DOHH2 (cell line): ENCODE data around the gene TRAF3IP3.

Experiments used
- H3F3A ChIP-seq: fragments of 200-600 bp; sonication (generic), shearing (Covaris generic); 2 replicates; pipeline ENCODE4 v1.6.0; 2016; ENCODE audit warnings: antibody characterized with exemption, mild to moderate bottlenecking; ENCODE audit not compliant: control insufficient read depth, insufficient read depth
- H3K27ac ChIP-seq: fragments of 200-600 bp; sonication (generic); 2 replicates; pipeline ENCODE4 v1.5.1; 2014; ENCODE audit warnings: low read depth, mild to moderate bottlenecking, low read length, moderate library complexity
- H3K27me3 ChIP-seq: fragments of 200-600 bp; sonication (generic); 2 replicates; pipeline ENCODE4 v1.6.1; 2014; ENCODE audit warnings: mild to moderate bottlenecking, low read length, mixed read lengths; ENCODE audit not compliant: control insufficient read depth
- H3K36me3 ChIP-seq: fragments of 200-600 bp; sonication (generic); 2 replicates; pipeline ENCODE4 v1.6.1; 2014; ENCODE audit warnings: mild to moderate bottlenecking, low read length, moderate library complexity, mixed read lengths; ENCODE audit not compliant: control insufficient read depth
- H3K4me1 ChIP-seq: fragments of 200-600 bp; sonication (generic); 2 replicates; pipeline ENCODE4 v1.6.1; 2014; ENCODE audit warnings: mild to moderate bottlenecking, low read length, mixed read lengths; ENCODE audit not compliant: control insufficient read depth
- H3K4me2 ChIP-seq: fragments of 200-600 bp; sonication (generic); 2 replicates; pipeline ENCODE4 v1.6.0; 2014; ENCODE audit warnings: mild to moderate bottlenecking, low read length, moderate library complexity
- H3K4me3 ChIP-seq: fragments of 200-600 bp; sonication (generic); 2 replicates; pipeline ENCODE4 v1.5.1; 2014; ENCODE audit warnings: mild to moderate bottlenecking, low read length, mixed read lengths
- H3K79me2 ChIP-seq: fragments of 200-600 bp; sonication (generic); 2 replicates; pipeline ENCODE4 v1.6.1; 2014; ENCODE audit warnings: mild to moderate bottlenecking, low read length, mixed read lengths; ENCODE audit not compliant: control insufficient read depth
- H3K9me2 ChIP-seq: fragments of 200-600 bp; sonication (generic); replicated peaks from 2 replicates; pipeline ENCODE4 v1.6.1; 2014; ENCODE audit warnings: mild to moderate bottlenecking, low read length, mixed read lengths; ENCODE audit not compliant: control insufficient read depth
- H3K9me3 ChIP-seq: fragments of 200-600 bp; sonication (generic); 2 replicates; pipeline ENCODE4 v1.6.1; 2014; ENCODE audit warnings: antibody characterized with exemption, low read length, mixed read lengths; ENCODE audit not compliant: control insufficient read depth, insufficient read depth
- H4K20me1 ChIP-seq: fragments of 200-600 bp; sonication (generic); 2 replicates; pipeline ENCODE4 v1.6.0; 2014; ENCODE audit warnings: low read depth, mild to moderate bottlenecking, antibody characterized with exemption, low read length, moderate library complexity; ENCODE audit not compliant: control insufficient read depth, insufficient read depth
- CTCF ChIP-seq: fragments of 200-600 bp; sonication (generic); IDR thresholded peaks from one replicate; pipeline ENCODE4 v1.5.1; 2014; ENCODE audit warnings: antibody characterized with exemption, mild to moderate bottlenecking, low read depth, low read length; ENCODE audit not compliant: poor library complexity, severe bottlenecking
- EZH2phosphoT487 ChIP-seq: fragments of 200-600 bp; sonication (generic); IDR thresholded peaks from 2 replicates; pipeline ENCODE4 v1.6.1; 2017; ENCODE audit warnings: borderline replicate concordance, mild to moderate bottlenecking, antibody characterized with exemption, low read length, moderate library complexity, mixed read lengths

Gene TRAF3IP3

GRCh38 chr1:209816923-209817322 lies 61.1 kb downstream of the TRAF3IP3 start:
- H3K27me3 ChIP-seq = peaks cover 15% of the 10 kb centered on the region
- H3K79me2 ChIP-seq = no peaks in the 10 kb centered on the region
- H3K4me3 ChIP-seq = no peak overlapping the region
- no peaks in the 10 kb centered on the region for H3K36me3 ChIP-seq
- TF ChIP-seq EZH2phosphoT487 (no peak), CTCF (no peak)
- H3K9me3 ChIP-seq = no peaks in the 10 kb centered on the region
- H3K27ac ChIP-seq = no peak overlapping the region
- H3F3A ChIP-seq = no peaks in the 10 kb centered on the region
- no peaks in the 10 kb centered on the region for H4K20me1 ChIP-seq
- no peak overlapping the region for H3K4me2 ChIP-seq
- no peaks in the 10 kb centered on the region for H3K4me1 ChIP-seq
- no peaks in the 10 kb centered on the region for H3K9me2 ChIP-seq

- Histone ChIP-seq H4K20me1 (no peaks in the 10 kb centered on the region), H3K9me2 (no peaks in the 10 kb centered on the region), H3K27ac (no peak overlapping the region), H3K9me3 (no peaks in the 10 kb centered on the region), H3K4me3 (no peak overlapping the region), H3K27me3 (peaks cover 15% of the 10 kb centered on the region), H3F3A (no peaks in the 10 kb centered on the region), H3K79me2 (no peaks in the 10 kb centered on the region), H3K4me2 (no peak overlapping the region), H3K36me3 (no peaks in the 10 kb centered on the region), H3K4me1 (no peaks in the 10 kb centered on the region)
- TF ChIP-seq CTCF = no peak
- no peak for TF ChIP-seq EZH2phosphoT487
Observed at GRCh38 chr1:209817691-209818090, 61.8 kb downstream of the TRAF3IP3 start.

GRCh38 chr1:209819058-209819457 lies 63.2 kb downstream of the TRAF3IP3 start:
- Histone ChIP-seq H3K27ac (no peak overlapping the region), H3K79me2 (no peaks in the 10 kb centered on the region), H3K27me3 (peaks cover 15% of the 10 kb centered on the region), H3K4me1 (no peaks in the 10 kb centered on the region; the same call in 1 of the 2 replicates), H3K4me3 (no peak overlapping the region), H3K4me2 (no peak overlapping the region), H3K36me3 (no peaks in the 10 kb centered on the region), H3F3A (no peaks in the 10 kb centered on the region), H3K9me3 (no peaks in the 10 kb centered on the region), H3K9me2 (no peaks in the 10 kb centered on the region), H4K20me1 (no peaks in the 10 kb centered on the region)
- TF ChIP-seq CTCF (no peak), EZH2phosphoT487 (no peak)

- TF ChIP-seq EZH2phosphoT487 (no peak), CTCF (no peak)
- H4K20me1 ChIP-seq = no peaks in the 10 kb centered on the region
- no peak overlapping the region for H3K4me2 ChIP-seq
- peaks cover 15% of the 10 kb centered on the region for H3K27me3 ChIP-seq
- no peaks in the 10 kb centered on the region; the same call in 1 of the 2 replicates for H3K4me1 ChIP-seq
- no peaks in the 10 kb centered on the region for H3K9me2 ChIP-seq
- H3K36me3 ChIP-seq = no peaks in the 10 kb centered on the region
- no peaks in the 10 kb centered on the region for H3K79me2 ChIP-seq
- H3K4me3 ChIP-seq = no peak overlapping the region
- peaks cover 3% of the 10 kb centered on the region; the same call in 1 of the 2 replicates for H3F3A ChIP-seq
- H3K9me3 ChIP-seq = no peaks in the 10 kb centered on the region
- H3K27ac ChIP-seq = no peak overlapping the region
Observed at GRCh38 chr1:209820986-209821385, 65.1 kb downstream of the TRAF3IP3 start.
